BLaER1 (cell line): ENCODE measurements around the gene RAD50.

Source experiments
- H3K27ac ChIP-seq: shearing (Covaris generic); formaldehyde crosslinking; 2 replicates; pipeline ENCODE4 v1.8.1; 2022
- H3K27me3 ChIP-seq: shearing (Covaris generic); formaldehyde crosslinking; 2 replicates; pipeline ENCODE4 v1.8.1; 2022
- H3K36me3 ChIP-seq: shearing (Covaris generic); formaldehyde crosslinking; 2 replicates; pipeline ENCODE4 v1.8.1; 2022
- H3K4me1 ChIP-seq: shearing (Covaris generic); formaldehyde crosslinking; 2 replicates; pipeline ENCODE4 v1.8.1; 2022
- H3K4me2 ChIP-seq: shearing (Covaris generic); formaldehyde crosslinking; 2 replicates; pipeline ENCODE4 v1.8.1; 2022
- H3K4me3 ChIP-seq: shearing (Covaris generic); formaldehyde crosslinking; 2 replicates; pipeline ENCODE4 v1.8.1; 2022
- H3K9ac ChIP-seq: shearing (Covaris generic); formaldehyde crosslinking; 2 replicates; pipeline ENCODE4 v1.8.1; 2022
- H3K9me3 ChIP-seq: shearing (Covaris generic); formaldehyde crosslinking; 2 replicates; pipeline ENCODE4 v1.8.1; 2022
- H4K20me1 ChIP-seq: shearing (Covaris generic); formaldehyde crosslinking; 2 replicates; pipeline ENCODE4 v1.8.1; 2022
- Cebpa-rat ChIP-seq: shearing (Covaris generic); IDR thresholded peaks from 2 replicates; pipeline ENCODE4 v1.8.1; 2022

RAD50 gene

DNA sequence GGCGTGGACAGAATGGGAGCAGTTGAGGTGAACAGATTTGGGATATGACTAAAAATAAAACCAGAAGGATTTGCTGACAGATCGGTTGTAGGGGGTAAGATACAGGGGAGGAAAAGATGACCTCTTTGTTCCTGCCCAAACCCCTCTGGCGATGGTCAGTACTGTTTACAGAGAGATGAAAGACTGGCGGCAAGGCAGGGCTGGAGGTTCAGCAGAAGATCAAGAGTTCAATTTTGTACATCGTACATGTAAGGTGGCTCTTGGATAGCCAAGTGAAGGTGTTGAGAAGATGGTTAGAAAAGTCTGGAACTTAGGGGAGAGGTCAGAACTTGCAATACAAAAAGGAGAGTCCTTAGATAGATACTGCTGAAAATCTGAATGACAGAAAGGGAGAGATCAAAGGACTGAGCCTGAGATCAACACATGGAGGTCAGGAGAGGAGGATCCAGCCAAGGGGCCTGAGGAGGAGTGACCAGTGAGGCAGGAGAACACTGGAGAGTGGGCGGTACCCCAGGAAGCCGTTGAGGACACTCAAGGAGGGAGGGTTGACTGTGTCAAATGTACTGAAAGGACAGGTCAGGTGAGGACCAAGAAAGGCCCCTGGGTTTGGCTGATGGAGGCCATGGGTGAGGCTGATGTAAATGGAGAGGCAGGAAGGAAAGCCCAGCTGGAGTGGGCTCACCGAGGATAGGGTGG, 124.2 kb downstream of the RAD50 start:
- no peak overlapping the region for H3K4me3 ChIP-seq
- peak overlapping the region; percentile 2; the same call in 1 of the 2 replicates for H3K4me2 ChIP-seq
- no peak overlapping the region for H3K27ac ChIP-seq
- peaks cover 28% of the 10 kb centered on the region for H3K4me1 ChIP-seq
- no peak for TF ChIP-seq Cebpa-rat
- H3K27me3 ChIP-seq = no peaks in the 10 kb centered on the region
- H3K36me3 ChIP-seq = no peaks in the 10 kb centered on the region
- no peak overlapping the region for H3K9ac ChIP-seq
- no peaks in the 10 kb centered on the region for H4K20me1 ChIP-seq
- no peaks in the 10 kb centered on the region for H3K9me3 ChIP-seq

DNA sequence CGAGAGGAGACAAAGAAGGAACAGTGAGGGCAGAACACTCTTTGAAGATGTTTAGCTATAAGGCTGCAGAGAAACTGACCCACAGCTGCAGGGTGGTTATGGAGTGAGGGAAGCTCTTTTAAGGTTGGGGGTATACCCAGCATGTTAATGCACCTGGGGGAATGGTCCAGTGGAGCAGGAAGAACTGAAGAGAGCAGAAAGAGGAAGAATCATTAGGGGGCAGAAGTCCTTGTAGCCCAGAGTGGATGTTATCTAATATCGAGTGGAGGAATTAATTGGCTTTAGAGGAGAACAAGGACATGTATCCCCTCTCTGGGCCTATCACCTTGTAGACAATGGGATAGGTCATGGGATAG, 124.7 kb downstream of the RAD50 start:
- Histone ChIP-seq H3K9me3 (no peaks in the 10 kb centered on the region), H3K4me2 (peak overlapping the region; percentile 2; the same call in 1 of the 2 replicates), H3K9ac (no peak overlapping the region), H3K27me3 (no peaks in the 10 kb centered on the region), H3K4me3 (no peak overlapping the region), H3K36me3 (no peaks in the 10 kb centered on the region), H4K20me1 (no peaks in the 10 kb centered on the region), H3K27ac (no peak overlapping the region), H3K4me1 (peaks cover 30% of the 10 kb centered on the region)
- no peak for TF ChIP-seq Cebpa-rat

DNA sequence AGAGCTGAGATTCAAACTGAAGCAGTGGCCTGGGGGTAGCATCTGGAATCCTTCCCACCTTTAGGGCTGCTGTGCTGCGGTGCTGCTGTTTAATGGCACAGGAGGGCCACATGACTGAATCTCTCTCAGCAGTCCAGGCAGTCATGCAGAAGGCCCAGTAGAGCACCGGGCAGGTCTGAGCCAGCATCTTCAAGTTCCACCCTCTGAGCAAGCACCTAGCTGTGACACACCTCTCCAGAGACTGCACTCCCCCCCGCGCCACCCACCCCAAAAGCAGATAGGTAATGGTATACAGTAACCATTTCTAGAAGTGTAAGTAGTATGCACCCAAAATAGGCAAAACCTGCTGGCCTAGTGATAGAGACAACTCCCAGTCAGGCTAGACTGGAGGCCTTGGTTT, 125.2 kb downstream of the RAD50 start:
- H3K4me2 ChIP-seq = no peak overlapping the region
- no peaks in the 10 kb centered on the region for H3K27me3 ChIP-seq
- H4K20me1 ChIP-seq = no peaks in the 10 kb centered on the region
- TF ChIP-seq Cebpa-rat = no peak
- no peaks in the 10 kb centered on the region for H3K9me3 ChIP-seq
- peaks cover 30% of the 10 kb centered on the region for H3K4me1 ChIP-seq
- H3K9ac ChIP-seq = no peak overlapping the region
- no peak overlapping the region for H3K4me3 ChIP-seq
- H3K36me3 ChIP-seq = no peaks in the 10 kb centered on the region
- H3K27ac ChIP-seq = no peak overlapping the region

DNA sequence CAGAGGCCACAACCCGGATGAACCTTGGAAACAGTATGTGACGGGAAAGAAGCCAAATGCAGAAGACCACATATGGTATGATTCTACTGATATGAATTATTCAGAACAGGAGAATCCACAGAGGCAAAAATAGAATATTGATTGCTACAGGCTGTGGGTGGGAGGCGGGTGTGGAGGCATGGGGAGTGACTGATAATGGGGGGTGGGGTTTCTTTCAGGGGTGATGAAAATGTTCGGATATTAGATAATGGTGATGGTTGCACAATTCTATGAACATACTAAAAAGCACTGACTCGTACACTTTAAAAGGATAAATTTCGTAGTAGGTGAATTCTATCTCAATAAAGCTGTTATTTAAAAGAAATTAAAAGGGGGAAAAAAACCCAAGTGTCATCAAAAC, 127.7 kb downstream of the RAD50 start:
- Histone ChIP-seq H3K4me1 (peaks cover 44% of the 10 kb centered on the region), H3K36me3 (no peaks in the 10 kb centered on the region), H3K4me2 (peak overlapping the region; percentile 62)

DNA sequence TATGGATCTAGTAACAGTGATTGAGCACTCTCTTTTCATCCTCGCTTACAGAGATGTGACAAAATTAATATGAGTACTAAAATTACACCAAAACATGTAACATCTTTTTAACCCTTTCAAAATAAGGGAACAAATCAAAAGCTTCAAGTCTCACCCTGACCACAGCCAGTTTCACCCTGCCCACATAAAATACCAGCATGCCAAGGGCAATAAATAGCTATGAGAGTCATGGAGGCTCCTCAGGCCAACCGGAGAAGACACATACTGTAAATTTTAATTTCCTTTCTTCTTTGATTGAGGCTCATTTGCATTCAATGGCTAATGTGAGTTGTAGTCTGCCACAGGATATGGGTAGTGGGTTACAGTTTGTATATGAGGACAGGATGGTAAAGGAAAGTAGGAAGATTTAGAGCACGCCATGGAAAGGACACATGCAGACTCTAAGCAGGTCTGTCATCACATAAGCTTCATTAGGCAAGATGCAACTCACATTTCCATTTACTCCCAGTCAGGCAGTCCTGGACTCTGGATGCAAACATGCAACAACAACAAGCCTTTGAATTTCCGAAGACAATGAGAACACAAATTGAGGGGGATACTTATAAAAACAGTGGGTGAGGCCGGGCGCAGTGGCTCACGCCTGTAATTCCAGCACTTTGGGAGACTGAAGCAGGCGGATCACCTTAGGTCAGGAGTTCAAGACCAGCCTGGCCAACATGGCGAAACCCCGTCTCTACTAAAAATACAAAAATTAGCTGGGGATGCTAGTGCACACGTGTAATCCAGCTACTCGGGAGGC, 128.3 kb downstream of the RAD50 start:
- no peak for TF ChIP-seq Cebpa-rat
- peaks cover 44% of the 10 kb centered on the region for H3K4me1 ChIP-seq
- H3K27ac ChIP-seq = no peak overlapping the region

More for the DNA sequence above, 127.7 kb downstream of the RAD50 start:
- Histone ChIP-seq H3K4me3 (no peak overlapping the region), H4K20me1 (no peaks in the 10 kb centered on the region), H3K27me3 (no peaks in the 10 kb centered on the region), H3K27ac (no peak overlapping the region), H3K9ac (no peak overlapping the region), H3K9me3 (no peaks in the 10 kb centered on the region)
- TF ChIP-seq Cebpa-rat = no peak

DNA sequence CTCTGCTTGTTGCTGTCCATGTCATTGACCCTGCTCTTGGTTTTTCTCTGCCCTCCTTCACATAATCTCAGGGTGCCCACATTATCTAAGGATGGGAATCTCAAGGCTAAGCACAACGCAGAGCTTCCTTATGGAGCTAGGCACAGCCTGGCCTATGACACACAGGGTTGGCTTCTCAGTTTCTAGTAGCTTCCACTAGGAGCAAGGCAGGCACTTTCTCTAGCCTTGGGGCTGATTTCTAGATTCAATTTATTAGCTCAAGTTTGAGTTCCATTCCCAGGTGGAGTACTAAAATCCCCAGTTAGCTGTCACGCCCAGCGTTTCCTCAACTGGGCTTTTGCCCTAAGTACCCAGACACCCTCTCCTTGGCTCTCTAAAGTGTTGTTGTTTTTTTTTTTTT, 129.4 kb downstream of the RAD50 start:
- Histone ChIP-seq H3K36me3 (no peaks in the 10 kb centered on the region), H3K9ac (no peak overlapping the region), H3K4me2 (no peak overlapping the region), H3K27me3 (no peaks in the 10 kb centered on the region), H3K9me3 (no peaks in the 10 kb centered on the region), H3K4me3 (no peak overlapping the region), H3K27ac (no peak overlapping the region), H3K4me1 (peaks cover 42% of the 10 kb centered on the region), H4K20me1 (no peaks in the 10 kb centered on the region)
- no peak for TF ChIP-seq Cebpa-rat

More for the DNA sequence above, 128.3 kb downstream of the RAD50 start:
- Histone ChIP-seq H3K36me3 (no peaks in the 10 kb centered on the region), H3K4me2 (peak overlapping the region; percentile 62), H3K27me3 (no peaks in the 10 kb centered on the region), H3K4me3 (no peak overlapping the region), H3K9ac (no peak overlapping the region), H4K20me1 (no peaks in the 10 kb centered on the region), H3K9me3 (no peaks in the 10 kb centered on the region)

DNA sequence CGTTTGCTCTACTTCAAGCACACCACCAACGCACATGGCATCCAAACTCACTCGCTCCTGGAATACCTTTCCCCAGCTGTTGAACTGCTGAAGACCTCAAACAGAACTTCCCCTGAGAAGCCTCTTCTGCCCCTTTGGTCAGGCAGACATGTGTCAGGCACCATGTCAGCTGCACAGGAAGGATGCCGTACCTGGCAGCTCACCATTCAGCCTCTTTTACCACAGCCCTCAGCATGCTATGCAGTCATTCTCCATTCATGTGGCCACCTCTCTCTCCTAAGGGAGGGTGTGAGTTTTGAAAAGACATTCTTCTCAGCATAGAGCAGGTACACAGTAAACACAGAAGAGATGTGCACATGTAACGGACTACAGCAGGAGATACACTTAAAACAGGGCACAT, 131.2 kb downstream of the RAD50 start:
- H3K4me1 ChIP-seq = peaks cover 36% of the 10 kb centered on the region
- no peaks in the 10 kb centered on the region for H4K20me1 ChIP-seq
- no peak overlapping the region for H3K4me2 ChIP-seq
- no peak overlapping the region for H3K9ac ChIP-seq
- no peak for TF ChIP-seq Cebpa-rat
- no peaks in the 10 kb centered on the region for H3K27me3 ChIP-seq
- no peak overlapping the region for H3K27ac ChIP-seq
- no peaks in the 10 kb centered on the region for H3K9me3 ChIP-seq
- H3K4me3 ChIP-seq = no peak overlapping the region
- H3K36me3 ChIP-seq = no peaks in the 10 kb centered on the region

DNA sequence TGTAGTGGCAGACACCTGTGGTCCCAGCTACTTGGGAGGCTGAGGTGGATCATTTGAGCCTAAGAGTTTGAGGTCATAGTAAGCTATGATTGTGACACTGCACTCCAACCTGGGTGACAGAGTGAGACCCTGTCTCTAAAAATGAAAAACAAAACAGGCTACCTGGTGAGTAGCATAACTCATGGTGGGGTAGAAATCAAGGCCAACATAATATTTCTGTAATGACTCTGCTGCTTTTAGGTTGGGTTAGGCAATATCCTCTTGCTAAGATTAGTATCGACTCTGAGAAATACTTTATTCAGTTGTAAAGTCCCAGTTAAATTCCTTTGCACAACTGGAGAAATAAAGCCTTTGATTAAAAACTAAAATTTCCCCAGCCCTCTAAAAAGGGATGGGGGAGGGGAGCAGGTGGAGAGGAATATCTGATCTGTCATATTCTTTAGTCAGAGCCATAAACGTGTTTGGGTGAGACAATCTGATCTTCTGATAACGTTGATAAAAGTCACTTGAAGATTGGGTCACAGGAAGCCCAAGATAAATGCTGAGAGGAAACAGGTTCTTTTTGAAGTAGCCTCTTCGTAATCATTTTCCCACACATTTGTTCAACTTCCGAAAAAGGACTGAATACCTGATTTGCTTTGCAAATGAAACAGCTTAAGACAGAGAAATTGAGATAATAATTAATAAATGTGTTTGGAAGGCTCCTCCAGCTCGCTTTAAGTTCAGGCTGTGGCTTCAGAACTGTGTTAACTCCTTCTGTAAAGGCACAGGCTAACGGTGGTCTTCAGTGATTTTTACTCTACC, 132.0 kb downstream of the RAD50 start:
- H3K36me3 ChIP-seq = no peaks in the 10 kb centered on the region
- no peak overlapping the region for H3K4me2 ChIP-seq
- H3K27ac ChIP-seq = no peak overlapping the region
- H3K9ac ChIP-seq = no peak overlapping the region
- H3K27me3 ChIP-seq = no peaks in the 10 kb centered on the region
- no peaks in the 10 kb centered on the region for H3K9me3 ChIP-seq
- H3K4me3 ChIP-seq = no peak overlapping the region
- no peaks in the 10 kb centered on the region for H4K20me1 ChIP-seq
- H3K4me1 ChIP-seq = peaks cover 36% of the 10 kb centered on the region
- TF ChIP-seq Cebpa-rat = no peak

DNA sequence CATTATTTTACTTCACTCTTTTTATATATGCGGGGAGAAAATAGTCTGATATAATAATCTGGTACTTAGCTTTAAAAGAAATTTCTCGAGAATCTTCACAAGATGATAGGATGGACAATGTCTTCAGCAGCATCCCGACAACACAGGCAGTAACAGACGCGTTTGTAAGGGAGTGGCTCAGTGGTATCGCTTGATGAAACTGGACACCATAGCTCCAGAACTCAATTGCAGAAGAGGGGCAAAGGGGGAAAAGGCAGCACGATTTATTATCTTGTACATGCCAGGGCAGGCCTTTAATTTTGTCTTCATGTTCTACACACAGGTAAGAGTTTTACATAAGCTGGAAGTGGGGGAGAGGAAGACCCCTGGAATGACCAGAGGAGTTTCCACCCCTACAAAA, 132.7 kb downstream of the RAD50 start:
- no peaks in the 10 kb centered on the region for H4K20me1 ChIP-seq
- no peak overlapping the region for H3K4me2 ChIP-seq
- H3K27me3 ChIP-seq = no peaks in the 10 kb centered on the region
- H3K27ac ChIP-seq = no peak overlapping the region
- no peak overlapping the region for H3K4me3 ChIP-seq
- H3K9ac ChIP-seq = no peak overlapping the region
- TF ChIP-seq Cebpa-rat = no peak
- 0 out of 2 replicates have a peak, but pooled peaks cover 3% of the 10 kb centered on the region for H3K36me3 ChIP-seq
- peaks cover 30% of the 10 kb centered on the region for H3K4me1 ChIP-seq
- no peaks in the 10 kb centered on the region for H3K9me3 ChIP-seq
